ENCODE measurements around the gene IFT74.

- TF ChIP-seq, protein P1, sequence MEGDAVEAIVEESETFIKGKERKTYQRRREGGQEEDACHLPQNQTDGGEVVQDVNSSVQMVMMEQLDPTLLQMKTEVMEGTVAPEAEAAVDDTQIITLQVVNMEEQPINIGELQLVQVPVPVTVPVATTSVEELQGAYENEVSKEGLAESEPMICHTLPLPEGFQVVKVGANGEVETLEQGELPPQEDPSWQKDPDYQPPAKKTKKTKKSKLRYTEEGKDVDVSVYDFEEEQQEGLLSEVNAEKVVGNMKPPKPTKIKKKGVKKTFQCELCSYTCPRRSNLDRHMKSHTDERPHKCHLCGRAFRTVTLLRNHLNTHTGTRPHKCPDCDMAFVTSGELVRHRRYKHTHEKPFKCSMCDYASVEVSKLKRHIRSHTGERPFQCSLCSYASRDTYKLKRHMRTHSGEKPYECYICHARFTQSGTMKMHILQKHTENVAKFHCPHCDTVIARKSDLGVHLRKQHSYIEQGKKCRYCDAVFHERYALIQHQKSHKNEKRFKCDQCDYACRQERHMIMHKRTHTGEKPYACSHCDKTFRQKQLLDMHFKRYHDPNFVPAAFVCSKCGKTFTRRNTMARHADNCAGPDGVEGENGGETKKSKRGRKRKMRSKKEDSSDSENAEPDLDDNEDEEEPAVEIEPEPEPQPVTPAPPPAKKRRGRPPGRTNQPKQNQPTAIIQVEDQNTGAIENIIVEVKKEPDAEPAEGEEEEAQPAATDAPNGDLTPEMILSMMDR (conservative IDR thresholded peaks at IDR 0.05 in 1 of 2, IDR thresholded peaks at IDR 0.05 in 1 of 2; ENCODE audit: low read depth in 1 of 2, low read length in 2 of 2): no peak
- no peak for TF ChIP-seq EZH2 (IDR thresholded peaks at IDR 0.05; ENCODE audit: low read length, missing control alignments)
These were observed 90.9 kb downstream of the IFT74 start for GRCh38 chr9:27047136-27047535.
